ENCODE measurements around the gene C2CD3.

Gene C2CD3

GRCh38 chr11:73983741-73984538 lies 186.9 kb downstream of the C2CD3 start:
- WGBS, 2 experiments, result 74 to 79% methylated on average over 18 of the region's 18 CpGs

GRCh38 chr11:73982990-73983740 lies 187.6 kb downstream of the C2CD3 start:
- peak overlapping the region; percentile 82 for H3K27ac ChIP-seq (ENCODE audit: insufficient read depth, low read depth, low read length, poor library complexity, severe bottlenecking)

More at GRCh38 chr11:73983741-73984538, 186.9 kb downstream of the C2CD3 start:
- peak overlapping the region; percentile 69 for H3K27ac ChIP-seq (ENCODE audit: insufficient read depth, low read depth, low read length, poor library complexity, severe bottlenecking)
- peaks cover 14% of the 10 kb centered on the region for H3K36me3 ChIP-seq (ENCODE audit: control insufficient read depth, insufficient read depth, low read length)
- H3K9me3 ChIP-seq (ENCODE audit: control insufficient read depth, low read length), result no peaks in the 10 kb centered on the region
- no peaks in the 10 kb centered on the region for H3K27me3 ChIP-seq (ENCODE audit: control insufficient read depth, insufficient read depth, low read length, poor library complexity, severe bottlenecking)
- peak overlapping the region; percentile 57 for H3K4me3 ChIP-seq (ENCODE audit: insufficient read depth, low read depth, low read length)
- H3K4me1 ChIP-seq (ENCODE audit: control insufficient read depth, insufficient read depth, low read length), result peaks cover 28% of the 10 kb centered on the region

GRCh38 chr11:73982595-73982989 lies 188.2 kb downstream of the C2CD3 start, which contains the start of gene UCP2:
Gene UCP2, minus strand, starts transcription at chr11:73982843. Its CDS starts 4,465 bp downstream, at chr11:73978378.
- Histone ChIP-seq H3K4me1 (ENCODE audit: control insufficient read depth, insufficient read depth, low read length) (peaks cover 28% of the 10 kb centered on the region), H3K27me3 (ENCODE audit: control insufficient read depth, insufficient read depth, low read length, poor library complexity, severe bottlenecking) (no peaks in the 10 kb centered on the region), H3K4me3 (ENCODE audit: insufficient read depth, low read depth, low read length) (peak within 1 kb of the TSS; percentile 57), H3K36me3 (ENCODE audit: control insufficient read depth, insufficient read depth, low read length) (peaks cover 28% of the 10 kb centered on the region), H3K27ac (ENCODE audit: insufficient read depth, low read depth, low read length, poor library complexity, severe bottlenecking) (peak within 1 kb of the TSS; percentile 82), H3K9me3 (ENCODE audit: control insufficient read depth, low read length) (no peaks in the 10 kb centered on the region)
- WGBS, 2 experiments, result 0% methylated on average over 43 of the region's 43 CpGs

More at GRCh38 chr11:73982990-73983740, 187.6 kb downstream of the C2CD3 start:
- 1% methylated on average over 56 of the region's 56 CpGs for WGBS, 2 experiments
- peaks cover 22% of the 10 kb centered on the region for H3K36me3 ChIP-seq (ENCODE audit: control insufficient read depth, insufficient read depth, low read length)
- H3K9me3 ChIP-seq (ENCODE audit: control insufficient read depth, low read length), result no peaks in the 10 kb centered on the region
- no peaks in the 10 kb centered on the region for H3K27me3 ChIP-seq (ENCODE audit: control insufficient read depth, insufficient read depth, low read length, poor library complexity, severe bottlenecking)
- peaks cover 28% of the 10 kb centered on the region for H3K4me1 ChIP-seq (ENCODE audit: control insufficient read depth, insufficient read depth, low read length)
- H3K4me3 ChIP-seq (ENCODE audit: insufficient read depth, low read depth, low read length), result peak overlapping the region; percentile 57

GRCh38 chr11:73981051-73981805 lies 189.6 kb downstream of the C2CD3 start:
- Histone ChIP-seq H3K9me3 (ENCODE audit: control insufficient read depth, low read length) (no peaks in the 10 kb centered on the region), H3K27me3 (ENCODE audit: control insufficient read depth, insufficient read depth, low read length, poor library complexity, severe bottlenecking) (no peaks in the 10 kb centered on the region), H3K4me3 (ENCODE audit: insufficient read depth, low read depth, low read length) (peak overlapping the region; percentile 57), H3K4me1 (ENCODE audit: control insufficient read depth, insufficient read depth, low read length) (peaks cover 28% of the 10 kb centered on the region), H3K27ac (ENCODE audit: insufficient read depth, low read depth, low read length, poor library complexity, severe bottlenecking) (no peak overlapping the region), H3K36me3 (ENCODE audit: control insufficient read depth, insufficient read depth, low read length) (peaks cover 41% of the 10 kb centered on the region)
- WGBS, 2 experiments, result 88 to 92% methylated on average over 12 to 13 of the region's 13 CpGs

- WGBS, 2 experiments, result 85 to 87% methylated on average over 6 of the region's 6 CpGs
- Histone ChIP-seq H3K4me1 (ENCODE audit: control insufficient read depth, insufficient read depth, low read length) (peaks cover 28% of the 10 kb centered on the region), H3K36me3 (ENCODE audit: control insufficient read depth, insufficient read depth, low read length) (peaks cover 51% of the 10 kb centered on the region), H3K4me3 (ENCODE audit: insufficient read depth, low read depth, low read length) (peak overlapping the region; percentile 57), H3K27me3 (ENCODE audit: control insufficient read depth, insufficient read depth, low read length, poor library complexity, severe bottlenecking) (no peaks in the 10 kb centered on the region), H3K9me3 (ENCODE audit: control insufficient read depth, low read length) (no peaks in the 10 kb centered on the region), H3K27ac (ENCODE audit: insufficient read depth, low read depth, low read length, poor library complexity, severe bottlenecking) (no peak overlapping the region)
Observed at GRCh38 chr11:73980001-73980961, 190.5 kb downstream of the C2CD3 start.

- H3K36me3 ChIP-seq (ENCODE audit: control insufficient read depth, insufficient read depth, low read length), result peaks cover 52% of the 10 kb centered on the region
- WGBS, 2 experiments, result 89 to 95% methylated on average over 3 of the region's 3 CpGs
Observed at GRCh38 chr11:73978576-73979086, 192.2 kb downstream of the C2CD3 start.

GRCh38 chr11:73977856-73978519 lies 192.8 kb downstream of the C2CD3 start:
- Histone ChIP-seq H3K4me1 (ENCODE audit: control insufficient read depth, insufficient read depth, low read length) (peaks cover 18% of the 10 kb centered on the region), H3K4me3 (ENCODE audit: insufficient read depth, low read depth, low read length) (no peak overlapping the region), H3K36me3 (ENCODE audit: control insufficient read depth, insufficient read depth, low read length) (peaks cover 52% of the 10 kb centered on the region), H3K27me3 (ENCODE audit: control insufficient read depth, insufficient read depth, low read length, poor library complexity, severe bottlenecking) (no peaks in the 10 kb centered on the region), H3K9me3 (ENCODE audit: control insufficient read depth, low read length) (no peaks in the 10 kb centered on the region), H3K27ac (ENCODE audit: insufficient read depth, low read depth, low read length, poor library complexity, severe bottlenecking) (no peak overlapping the region)
- 94 to 96% methylated on average over 18 of the region's 18 CpGs for WGBS, 2 experiments

More at GRCh38 chr11:73978576-73979086, 192.2 kb downstream of the C2CD3 start:
- H3K9me3 ChIP-seq (ENCODE audit: control insufficient read depth, low read length), result no peaks in the 10 kb centered on the region
- H3K4me1 ChIP-seq (ENCODE audit: control insufficient read depth, insufficient read depth, low read length), result peaks cover 22% of the 10 kb centered on the region
- H3K27me3 ChIP-seq (ENCODE audit: control insufficient read depth, insufficient read depth, low read length, poor library complexity, severe bottlenecking), result no peaks in the 10 kb centered on the region
- no peak overlapping the region for H3K4me3 ChIP-seq (ENCODE audit: insufficient read depth, low read depth, low read length)
- H3K27ac ChIP-seq (ENCODE audit: insufficient read depth, low read depth, low read length, poor library complexity, severe bottlenecking), result no peak overlapping the region

- Histone ChIP-seq H3K4me1 (ENCODE audit: control insufficient read depth, insufficient read depth, low read length) (peaks cover 18% of the 10 kb centered on the region), H3K27me3 (ENCODE audit: control insufficient read depth, insufficient read depth, low read length, poor library complexity, severe bottlenecking) (no peaks in the 10 kb centered on the region), H3K4me3 (ENCODE audit: insufficient read depth, low read depth, low read length) (no peak overlapping the region), H3K27ac (ENCODE audit: insufficient read depth, low read depth, low read length, poor library complexity, severe bottlenecking) (no peak overlapping the region), H3K9me3 (ENCODE audit: control insufficient read depth, low read length) (no peaks in the 10 kb centered on the region), H3K36me3 (ENCODE audit: control insufficient read depth, insufficient read depth, low read length) (peaks cover 52% of the 10 kb centered on the region)
- 95 to 96% methylated on average over 14 of the region's 14 CpGs for whole genome bisulfite sequencing, 2 experiments
Observed at GRCh38 chr11:73976451-73977151, 194.2 kb downstream of the C2CD3 start.

Data from ectodermal cell (in vitro differentiated cells).